Ovary (tissue), 9 donors: Measurements from ENCODE around the gene RORC. TPM values are rescaled to one million over a fixed set of nuclear protein-coding genes. Genes with fewer than 3 reads are reported as not detected.
A peak's percentile ranks its signal among the peaks of the same experiment; 100 is the strongest.

Source experiments
- DNase-seq, 5 donors: peaks; one replicate each; pipeline ENCODE4 v3.0.0-alpha.2; 2019 to 2020
- H3K27ac ChIP-seq, 2 donors: fragments of 200-600 bp; one replicate each; pipeline versions ENCODE4 v1.5.1 to v1.8.0; 2019 to 2022
- H3K27me3 ChIP-seq: fragments of 200-600 bp; one replicate; pipeline ENCODE4 v1.8.0; 2022
- H3K36me3 ChIP-seq: fragments of 200-600 bp; sonication (generic); one replicate; pipeline ENCODE4 v1.5.1; 2019
- H3K4me1 ChIP-seq: one replicate; pipeline ENCODE4 v1.8.1; 2013; ENCODE audit warnings: mild to moderate bottlenecking, moderate library complexity; ENCODE audit not compliant: insufficient read depth
- H3K4me3 ChIP-seq: fragments of 200-600 bp; sonication (generic); one replicate; pipeline ENCODE4 v1.5.1; 2017
- H3K9me3 ChIP-seq, 2 donors: fragments of 200-600 bp in 1 of 2; sonication (generic) in 1 of 2; one replicate each; pipeline versions ENCODE4 v1.5.1 to v1.8.1; 2013 to 2019; ENCODE audit warnings: mild to moderate bottlenecking in 1 of 2, moderate library complexity in 1 of 2
- EP300 ChIP-seq: sonication (generic); formaldehyde crosslinking; IDR thresholded peaks from one replicate; pipeline ENCODE4 v1.6.1; 2017; ENCODE audit warnings: antibody characterized with exemption
- POLR2A ChIP-seq: fragments of 450-650 bp; IDR thresholded peaks from one replicate; pipeline ENCODE4 v1.6.1; 2017; ENCODE audit warnings: antibody characterized with exemption, mild to moderate bottlenecking, moderate library complexity
- WGBS, 3 donors: extraction: QIAGEN DNeasy Blood & Tissue Kit in 1 of 3; methylation state at CpG; one replicate each; pipeline versions ENCODE4 v1.1.5 to v1.1.7; 2013 to 2017; 5-methylcytosine and 5-hydroxymethylcytosine counted together
- intact Hi-C, 4 donors: fragments of 100-400 bp; cut with DNase I; formaldehyde crosslinking; loops; one replicate each; pipeline versions ENCODE4 v1.11.0 to v1.15.1; 2022 to 2023
- polyA plus RNA-seq, 2 donors: library from polyadenylated mRNA; stranded (reverse); fragments of 200-250 nt in 1 of 2; fragments of 350-450 nt in 1 of 2; fragmentation: Illumina TruSeq in 1 of 2; extraction: RNeasy Lipid Tissue Mini Kit (QIAGEN cat#74804) in 1 of 2; gene quantifications; one replicate each; pipeline ENCODE4 v1.2.3, GENCODE V29; 2013 to 2014
- total RNA-seq, 7 donors: library from RNA; depleted of rRNA in 2 of 7; stranded (reverse); fragments of >200 nt in 2 of 7; fragmentation: NEBNext Ultra II Directional in 3 of 7; extraction: Animal tissue kit (Norgen Biotek cat#: 25700) in 3 of 7; gene quantifications; one replicate each; pipeline versions ENCODE4 v1.1.0 to v1.2.4, GENCODE V29; 2016 to 2023
- TF ChIP-seq, protein P1 (sequence below), 3 donors: fragments of 450-650 bp in 2 of 3; fragments of 200-600 bp in 1 of 3; IDR thresholded peaks; one replicate each; pipeline versions ENCODE4 v1.5.1 to v1.8.0; 2016 to 2022; ENCODE audit warnings: antibody characterized with exemption in 3 of 3, mild to moderate bottlenecking in 1 of 3
- donor health status: DM: no; HTN: no; CAD: no; lungs with moderate emphysema.
- donor health status: DM: no; HTN: no; CAD: no.
- donor health status: Bipolar disorder and iron deficiency.
- donor health status: DM: yes; HTN: yes; CAD: no.
- donor health status: DM: no; HTN: no; CAD: no.
- donor health status: DM: yes; HTN: yes; CAD: no.

The RORC gene
- total and polyA plus RNA-seq, 9 donors: 0.18 to 22.3 (median 0.65) TPM

DNA sequence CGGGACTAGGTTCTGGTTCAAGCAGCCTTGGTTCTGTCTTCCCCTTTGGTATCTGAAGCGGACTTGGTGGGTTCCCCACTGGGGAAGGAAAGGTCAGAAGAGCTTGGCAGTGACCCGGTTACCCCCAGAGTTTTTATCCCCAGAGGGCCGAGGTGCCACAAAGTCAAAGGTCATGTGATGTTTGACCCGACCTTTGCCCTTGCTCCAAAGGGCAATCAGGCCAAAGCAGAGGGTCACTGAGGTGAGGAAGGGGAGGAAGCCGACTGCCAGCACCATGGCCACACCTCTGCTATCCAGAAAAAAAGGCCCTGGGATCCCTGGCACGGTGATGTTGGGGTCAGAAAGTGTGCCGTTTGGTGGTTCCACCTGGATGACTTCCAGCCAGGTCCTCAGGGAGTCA is 30.8 kb downstream of the RORC start:
- no peaks in the 10 kb centered on the region for H3K27me3 ChIP-seq
- TF ChIP-seq, protein P1, sequence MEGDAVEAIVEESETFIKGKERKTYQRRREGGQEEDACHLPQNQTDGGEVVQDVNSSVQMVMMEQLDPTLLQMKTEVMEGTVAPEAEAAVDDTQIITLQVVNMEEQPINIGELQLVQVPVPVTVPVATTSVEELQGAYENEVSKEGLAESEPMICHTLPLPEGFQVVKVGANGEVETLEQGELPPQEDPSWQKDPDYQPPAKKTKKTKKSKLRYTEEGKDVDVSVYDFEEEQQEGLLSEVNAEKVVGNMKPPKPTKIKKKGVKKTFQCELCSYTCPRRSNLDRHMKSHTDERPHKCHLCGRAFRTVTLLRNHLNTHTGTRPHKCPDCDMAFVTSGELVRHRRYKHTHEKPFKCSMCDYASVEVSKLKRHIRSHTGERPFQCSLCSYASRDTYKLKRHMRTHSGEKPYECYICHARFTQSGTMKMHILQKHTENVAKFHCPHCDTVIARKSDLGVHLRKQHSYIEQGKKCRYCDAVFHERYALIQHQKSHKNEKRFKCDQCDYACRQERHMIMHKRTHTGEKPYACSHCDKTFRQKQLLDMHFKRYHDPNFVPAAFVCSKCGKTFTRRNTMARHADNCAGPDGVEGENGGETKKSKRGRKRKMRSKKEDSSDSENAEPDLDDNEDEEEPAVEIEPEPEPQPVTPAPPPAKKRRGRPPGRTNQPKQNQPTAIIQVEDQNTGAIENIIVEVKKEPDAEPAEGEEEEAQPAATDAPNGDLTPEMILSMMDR (IDR thresholded peaks at IDR 0.05): no peak
- TF ChIP-seq EP300 (no peak), POLR2A (no peak)
- no peak for DNase-seq
- H3K36me3 ChIP-seq: no peaks in the 10 kb centered on the region
- no peak overlapping the region for H3K4me3 ChIP-seq
- intact Hi-C loops: no loop called here
- 46 to 63% (median 50%) methylated on average over 8 of the region's 8 CpGs for WGBS, 3 donors
- H3K9me3 ChIP-seq: no peaks in the 10 kb centered on the region
- no peak overlapping the region for H3K27ac ChIP-seq
- no peaks in the 10 kb centered on the region for H3K4me1 ChIP-seq

DNA sequence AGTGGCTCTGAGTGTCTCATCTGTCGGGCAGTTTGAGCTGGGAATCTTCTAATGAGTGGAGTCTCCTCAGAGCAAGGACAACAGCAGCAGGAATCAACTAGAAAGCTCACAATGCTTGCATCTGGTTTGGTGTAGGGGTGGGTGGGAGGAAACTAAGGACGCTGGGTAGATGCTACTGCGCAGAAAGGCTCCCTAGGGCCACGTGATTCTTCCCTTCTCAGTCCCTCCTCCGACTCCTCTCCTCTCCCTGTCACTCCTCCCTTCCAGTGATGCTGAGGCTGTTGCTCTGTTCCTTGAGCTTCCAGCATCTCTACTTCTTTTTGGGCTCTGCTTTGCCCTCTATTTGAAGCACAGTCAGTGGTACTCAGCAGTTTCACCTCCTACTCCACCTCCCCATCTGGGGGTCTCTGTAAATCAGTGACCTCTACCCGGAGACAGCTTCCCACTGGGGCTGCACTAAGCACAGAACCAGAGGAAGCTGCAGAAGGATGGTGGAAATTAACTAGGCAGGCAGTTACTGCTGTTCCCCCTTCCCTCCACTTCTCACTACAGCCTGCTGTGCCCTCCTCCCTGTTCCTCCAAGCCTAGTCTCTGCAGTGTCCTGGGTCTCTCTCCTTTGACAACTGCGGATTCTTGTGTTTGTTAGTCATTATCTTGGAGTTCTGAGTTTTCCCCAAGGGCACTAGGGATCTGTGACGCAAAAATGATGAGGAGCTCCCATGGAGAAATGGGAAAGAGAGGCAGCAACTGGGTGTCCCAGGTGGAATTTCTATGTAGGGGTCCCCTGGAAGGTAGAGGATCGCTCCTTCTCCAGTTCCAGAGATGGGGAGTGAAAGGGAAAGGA is 32.2 kb downstream of the RORC start:
- intact Hi-C loops: no loop called here
- Histone ChIP-seq H3K36me3 (no peaks in the 10 kb centered on the region), H3K27me3 (no peaks in the 10 kb centered on the region), H3K9me3 (no peaks in the 10 kb centered on the region), H3K27ac (no peak overlapping the region), H3K4me3 (no peak overlapping the region), H3K4me1 (no peaks in the 10 kb centered on the region)
- DNase-seq: no peak
- WGBS, 3 donors: 22 to 42% (median 29%) methylated on average over 9 of the region's 9 CpGs
- TF ChIP-seq EP300 (no peak), POLR2A (no peak)
- TF ChIP-seq, protein P1 (IDR thresholded peaks at IDR 0.05): no peak

DNA sequence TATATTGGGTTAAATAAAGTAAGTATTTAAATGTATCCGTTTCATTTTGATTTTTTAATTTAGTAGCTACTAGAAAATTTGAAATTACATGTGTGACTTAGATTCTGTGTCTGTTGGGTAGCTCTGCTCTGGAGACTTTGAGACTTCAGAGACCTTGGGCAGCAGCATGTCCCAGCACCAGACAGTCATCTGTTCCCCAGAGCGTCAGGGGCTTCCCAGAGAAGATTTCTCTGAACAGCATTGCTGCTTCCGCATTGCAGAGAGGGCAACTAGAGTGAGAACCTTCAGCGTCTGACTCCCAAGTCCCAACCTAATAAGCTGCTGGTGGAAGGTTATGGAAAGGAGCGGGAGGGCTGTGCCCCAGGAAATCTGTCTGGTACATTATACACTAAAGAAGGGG is 33.0 kb downstream of the RORC start:
- H3K27me3 ChIP-seq: no peaks in the 10 kb centered on the region
- no peaks in the 10 kb centered on the region for H3K36me3 ChIP-seq
- 78 to 85% (median 85%) methylated on average over 5 of the region's 5 CpGs for WGBS, 3 donors
- no peak for DNase-seq
- no peaks in the 10 kb centered on the region for H3K9me3 ChIP-seq
- intact Hi-C loops: no loop called here
- TF ChIP-seq EP300 (no peak), POLR2A (no peak)
- TF ChIP-seq, protein P1 (IDR thresholded peaks at IDR 0.05): no peak
- H3K27ac ChIP-seq: no peak overlapping the region
- no peaks in the 10 kb centered on the region for H3K4me1 ChIP-seq
- H3K4me3 ChIP-seq: no peak overlapping the region

DNA sequence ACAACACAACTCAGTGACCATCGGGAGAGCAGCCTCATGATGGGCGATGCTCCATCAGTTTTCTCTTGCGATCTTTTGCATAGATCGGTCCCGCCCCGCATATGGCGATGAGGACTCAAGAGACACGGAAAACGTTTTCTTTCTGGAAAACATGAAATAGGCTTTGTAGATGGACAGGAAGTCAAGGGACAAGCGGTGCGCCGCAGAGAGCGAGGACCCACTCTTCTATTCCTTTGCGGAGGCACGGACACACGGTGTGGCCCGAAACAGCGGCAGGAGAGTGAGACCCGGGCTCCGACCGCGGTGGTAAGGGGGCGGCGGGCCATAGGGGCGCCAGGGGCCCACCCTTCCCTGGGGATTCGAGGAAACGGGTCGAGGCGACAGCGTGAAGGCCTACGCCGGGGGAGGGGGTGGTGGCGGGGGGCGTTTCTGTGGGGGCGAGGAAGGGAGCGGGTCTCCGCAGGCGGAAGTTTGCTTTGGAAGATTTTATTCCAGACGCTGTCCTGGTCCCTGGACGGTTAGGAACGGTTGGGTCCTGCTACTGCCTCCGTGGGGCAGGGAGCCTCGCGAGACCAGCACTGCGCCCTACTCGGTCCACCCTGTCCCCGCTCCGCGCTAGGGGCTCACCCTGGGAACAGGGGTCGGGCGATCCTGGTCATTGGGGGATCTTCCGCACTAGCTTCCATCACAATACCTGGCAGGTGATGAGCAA is 40.5 kb downstream of the RORC start:
- TF ChIP-seq, protein P1 (IDR thresholded peaks at IDR 0.05): no peak
- TF ChIP-seq EP300 (no peak), POLR2A (no peak)
- H3K27me3 ChIP-seq: no peaks in the 10 kb centered on the region
- H3K9me3 ChIP-seq: no peaks in the 10 kb centered on the region
- H3K4me3 ChIP-seq: peak overlapping the region; percentile 55
- H3K4me1 ChIP-seq: peaks cover 6% of the 10 kb centered on the region
- intact Hi-C loops: no loop called here
- H3K36me3 ChIP-seq: no peaks in the 10 kb centered on the region
- 1 to 2% (median 2%) methylated on average over 46 to 52 of the region's 52 CpGs for WGBS, 3 donors
- DNase-seq: peak in 1 of 5 donors; percentile 40
- no peak overlapping the region for H3K27ac ChIP-seq
